ENCODE results near the gene GSK3B.

Gene GSK3B

DNA sequence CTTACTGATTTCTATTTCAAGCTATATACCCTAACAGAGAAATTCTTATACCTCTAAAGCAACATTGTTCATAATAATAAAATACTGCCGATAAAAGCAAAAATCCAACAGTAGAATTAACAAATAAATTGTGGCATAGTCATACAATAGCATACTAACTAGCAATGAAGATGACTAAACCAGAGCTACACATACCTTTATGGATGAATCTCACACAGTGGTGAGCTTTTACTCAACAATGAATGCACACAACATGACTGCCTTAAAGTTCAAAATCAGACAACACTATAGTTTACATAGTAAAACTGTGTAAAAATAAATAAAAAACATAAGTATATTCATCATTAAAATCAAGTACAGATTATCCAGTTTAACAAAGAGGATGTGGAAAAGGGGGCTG, 213.3 kb downstream of the GSK3B start:
- DNase-seq (ENCODE audit: low read depth): no peak

DNA sequence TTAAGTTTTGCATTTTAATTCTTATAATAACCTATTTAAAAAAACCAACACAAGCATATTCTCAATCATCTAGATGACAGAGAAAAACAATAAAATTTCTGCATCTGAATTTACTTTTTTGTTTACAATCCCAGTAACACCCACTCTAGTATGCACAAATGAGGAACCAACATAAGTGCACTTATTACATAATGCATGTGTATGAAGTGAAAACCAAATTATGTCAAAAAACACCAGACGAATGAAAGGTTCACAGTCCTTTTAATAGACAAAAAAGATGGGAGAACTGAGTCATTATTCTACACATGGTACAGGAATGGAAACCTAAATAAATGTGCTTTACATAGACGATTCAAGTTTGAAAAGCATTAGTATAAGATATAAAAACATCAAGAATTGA, 220.6 kb downstream of the GSK3B start:
- no peak for DNase-seq (ENCODE audit: low read depth)

DNA sequence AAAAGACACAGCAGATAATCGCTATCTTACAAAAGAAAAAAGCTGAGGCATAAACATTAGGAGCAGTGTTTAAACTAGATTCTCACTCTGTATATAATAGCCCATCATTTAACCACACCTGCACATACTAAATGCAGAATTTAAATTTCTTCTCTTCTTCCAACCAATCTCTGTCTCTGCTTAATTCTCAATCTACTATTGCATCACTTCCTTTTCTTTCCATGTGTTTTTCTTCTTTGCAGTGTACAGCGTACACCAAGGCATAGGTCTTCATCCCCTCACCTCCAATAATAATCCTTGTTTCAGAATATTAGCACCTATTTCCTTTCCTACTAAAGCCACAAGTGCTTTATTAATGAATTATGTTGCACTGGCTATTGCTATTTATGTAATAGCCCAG, 221.5 kb downstream of the GSK3B start:
- DNase-seq (ENCODE audit: low read depth): no peak

DNA sequence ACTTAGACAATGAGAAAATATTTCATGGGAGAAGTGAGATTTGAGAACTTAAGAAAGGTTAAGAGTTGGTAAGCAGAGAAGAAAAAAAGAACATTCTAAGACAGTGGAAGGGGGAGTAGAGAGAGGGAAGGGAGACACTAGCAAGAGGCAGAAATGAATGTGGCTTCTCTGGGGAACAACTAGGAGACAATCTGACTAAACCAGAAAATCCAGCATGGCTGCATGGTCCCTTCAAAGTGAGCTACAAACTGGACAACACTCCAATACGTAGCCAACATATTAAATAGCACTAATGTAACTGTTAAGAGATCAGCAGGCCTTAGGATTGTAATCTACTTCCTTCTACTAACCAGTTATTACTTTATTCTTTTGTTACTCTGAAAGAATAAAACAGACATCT, 222.7 kb downstream of the GSK3B start:
- DNase-seq (ENCODE audit: low read depth): no peak

DNA sequence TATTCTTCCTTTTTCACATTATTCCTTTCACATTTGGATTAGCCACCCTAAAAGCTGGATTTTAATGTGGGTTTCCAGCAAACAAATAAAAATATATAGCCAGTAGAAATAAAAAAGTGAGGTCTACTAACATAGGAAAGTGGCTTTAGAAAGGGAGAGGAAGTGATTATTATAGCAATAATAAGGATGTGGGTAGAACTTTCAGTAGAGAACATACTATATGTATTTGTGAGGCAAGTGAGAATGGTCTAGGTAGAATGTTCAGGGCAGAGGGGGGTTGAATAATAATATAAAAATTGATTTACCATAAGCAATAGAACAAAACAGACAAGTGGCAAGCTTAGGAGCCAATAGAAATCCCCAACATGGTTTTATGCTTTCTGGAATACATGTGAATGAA, 223.7 kb downstream of the GSK3B start:
- DNase-seq (ENCODE audit: low read depth): no peak

DNA sequence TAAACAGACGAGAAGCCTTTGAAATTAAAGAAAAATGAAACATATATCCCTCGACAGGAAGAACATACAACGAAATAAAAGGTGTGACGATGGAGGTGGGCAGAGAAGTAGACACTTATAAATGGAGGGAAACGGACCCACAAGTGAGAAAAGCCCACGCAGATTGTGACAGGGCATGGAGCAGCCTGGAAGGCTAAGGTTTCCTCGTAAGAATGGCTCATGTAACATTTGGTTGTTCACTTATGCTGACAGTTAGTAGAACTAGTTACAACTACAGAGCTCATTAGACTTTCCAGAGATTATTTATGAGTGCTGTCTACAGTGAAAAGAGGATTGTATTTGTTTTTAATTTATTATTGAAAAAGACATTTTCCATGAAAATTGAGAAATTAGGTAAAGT, 229.8 kb downstream of the GSK3B start:
- no peak for DNase-seq (ENCODE audit: low read depth)

DNA sequence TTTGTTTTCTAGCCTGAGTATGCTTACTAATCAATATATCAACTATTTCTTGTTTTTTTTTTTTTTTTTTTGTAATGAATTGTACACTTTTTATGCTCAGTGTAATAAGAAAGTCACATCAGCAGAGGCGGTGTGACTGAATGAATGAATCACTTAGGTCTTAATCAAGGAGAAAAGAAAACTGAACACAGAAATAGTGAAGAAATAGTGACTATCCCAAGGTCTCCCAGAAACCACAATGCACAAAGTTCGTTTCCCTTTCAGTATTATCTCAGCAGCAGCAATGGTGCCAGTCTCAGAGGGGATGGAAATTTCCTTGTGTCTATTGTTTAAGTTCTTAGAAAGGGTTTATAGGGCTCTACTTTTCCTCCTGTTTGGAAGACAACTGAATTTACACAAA, 231.6 kb downstream of the GSK3B start:
- no peak for DNase-seq (ENCODE audit: low read depth)

DNA sequence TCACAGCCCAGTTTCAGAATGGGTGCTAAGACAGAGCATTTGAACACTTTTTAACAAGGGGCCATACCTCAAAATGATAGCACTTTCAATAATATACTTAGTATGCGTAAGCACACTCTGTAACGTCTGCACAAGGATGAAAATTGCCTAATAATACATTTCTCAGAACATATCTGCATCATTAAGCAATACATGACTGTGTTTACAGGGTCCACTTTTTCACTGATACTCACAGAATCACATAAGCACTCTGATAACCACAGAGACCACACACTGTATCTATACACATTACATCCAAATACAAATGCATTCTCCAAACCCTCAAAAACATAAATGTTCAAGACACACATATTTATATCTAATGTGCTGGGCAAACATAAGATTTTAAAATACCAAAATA, 232.6 kb downstream of the GSK3B start:
- no peak for DNase-seq (ENCODE audit: low read depth)

DNA sequence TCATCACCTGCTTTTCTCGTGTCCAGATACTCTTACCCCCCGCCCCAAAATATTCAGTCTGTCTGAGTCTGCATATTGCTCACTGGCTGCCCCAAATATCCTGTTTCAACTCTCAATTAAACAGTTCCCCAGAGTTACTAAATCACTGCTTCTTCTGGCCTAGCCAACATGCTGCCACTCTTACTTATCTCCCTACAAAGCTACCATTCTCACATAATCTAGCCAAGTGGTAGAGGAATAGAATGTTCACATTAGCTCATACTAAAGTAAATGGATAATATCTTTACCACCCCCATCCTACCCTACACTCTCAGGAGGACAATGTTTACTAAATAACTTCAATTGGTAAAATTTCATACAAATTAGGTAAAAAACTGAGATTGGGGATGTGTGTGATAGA, 234.5 kb downstream of the GSK3B start:
- DNase-seq (ENCODE audit: low read depth): no peak

DNA sequence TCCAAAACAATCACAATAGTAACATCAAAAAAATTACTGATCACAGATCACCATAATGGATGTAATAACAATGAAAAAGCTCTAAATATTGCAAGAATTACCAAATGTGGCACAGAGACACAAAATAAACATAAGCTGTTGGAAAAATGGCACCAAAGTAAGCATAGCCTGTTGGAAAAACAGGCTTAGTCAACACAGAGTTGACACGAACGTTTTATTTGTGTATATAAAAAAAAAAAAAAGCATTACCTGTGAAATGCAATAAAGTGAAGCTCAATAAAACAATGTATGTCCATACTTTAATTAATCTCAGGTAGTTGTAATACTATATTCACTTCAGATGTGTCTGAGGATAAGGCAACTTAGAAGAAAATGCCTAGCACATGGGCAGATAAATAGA, 235.3 kb downstream of the GSK3B start:
- no peak for DNase-seq (ENCODE audit: low read depth)

DNA sequence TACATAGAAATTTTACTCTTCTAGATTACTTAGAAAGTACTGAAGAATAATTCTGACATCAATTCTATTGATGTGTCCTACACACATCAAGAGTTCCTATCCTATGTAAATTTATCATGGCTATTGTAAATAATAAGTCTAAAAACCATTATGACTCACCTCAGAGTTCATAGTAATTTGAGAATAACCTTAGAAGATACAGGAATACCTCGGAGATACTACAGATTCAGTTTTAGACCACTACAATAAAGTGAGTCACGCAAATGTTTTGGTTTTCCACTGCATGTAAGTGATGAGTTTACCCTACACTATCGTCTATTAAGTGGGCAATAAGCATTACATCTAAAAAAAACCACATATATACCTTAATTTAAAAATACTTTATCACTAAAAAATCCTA, 237.6 kb downstream of the GSK3B start:
- no peak for DNase-seq (ENCODE audit: low read depth)

DNA sequence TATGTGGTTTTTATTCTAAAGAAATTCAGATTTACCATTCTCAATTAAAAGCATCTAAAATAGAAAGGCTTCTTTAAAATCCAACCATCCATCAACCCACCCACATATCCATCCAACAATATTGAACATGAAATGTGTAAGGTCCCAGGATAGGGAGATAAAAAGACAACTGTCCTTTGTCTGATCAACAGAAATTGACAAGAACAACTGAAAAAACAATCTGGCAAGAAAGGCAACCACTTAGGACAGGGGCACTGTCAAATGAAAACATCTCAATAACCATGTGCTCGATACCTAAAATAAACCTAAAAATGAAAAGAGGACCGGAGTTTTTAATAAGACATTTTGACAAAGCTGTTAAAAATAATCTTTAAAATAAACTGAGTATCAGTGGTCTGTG, 245.1 kb downstream of the GSK3B start:
- DNase-seq (ENCODE audit: low read depth): no peak

DNA sequence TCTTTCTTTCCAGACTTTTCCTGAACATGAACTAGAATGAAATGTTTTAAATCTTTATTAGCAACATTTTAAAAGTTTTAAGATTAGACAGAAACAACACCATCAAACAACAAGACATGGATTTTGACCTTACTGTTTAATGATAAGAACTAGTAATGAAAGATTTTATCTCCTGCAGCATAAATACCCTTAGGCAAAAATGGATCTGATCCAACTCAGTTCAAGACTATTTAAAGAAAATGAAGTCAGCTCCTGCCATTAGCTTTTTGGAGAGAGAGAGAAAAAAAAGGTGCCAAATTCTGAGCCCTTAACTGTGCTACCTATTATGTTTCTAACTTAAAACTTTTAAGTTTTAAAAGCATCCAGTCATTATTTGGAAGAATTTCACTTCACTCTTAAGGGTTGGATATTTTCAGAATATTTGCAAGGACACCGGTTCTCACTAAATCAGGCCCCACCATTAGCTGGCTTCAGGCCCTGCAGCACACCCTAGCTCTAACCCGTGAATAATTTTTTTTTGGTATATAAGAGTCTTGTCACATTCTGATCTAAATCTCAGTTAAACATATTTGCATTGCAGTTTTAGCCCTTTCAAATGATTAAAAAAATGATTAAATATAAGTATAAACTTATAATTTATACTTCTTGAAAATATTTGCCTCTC, 252.3 kb downstream of the GSK3B start:
- no peak for DNase-seq (ENCODE audit: low read depth)

DNA sequence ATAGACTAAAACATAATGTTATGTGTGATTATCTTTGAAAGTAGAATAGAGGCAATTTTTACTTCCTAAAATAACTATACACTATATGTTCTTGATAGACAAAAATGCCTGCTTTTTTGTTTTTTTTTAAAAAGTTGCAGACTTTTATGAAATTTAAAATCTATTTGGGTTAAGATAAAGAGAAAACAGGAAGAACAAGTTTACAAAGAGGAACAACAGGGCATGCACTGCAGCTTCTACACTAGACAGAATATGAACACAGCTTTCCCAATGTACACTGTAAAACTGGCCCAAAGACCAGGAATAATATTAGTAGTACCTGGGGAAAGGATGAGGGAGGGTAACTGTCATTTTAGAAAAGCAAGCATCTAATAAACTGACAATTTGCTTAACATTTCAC, 258.7 kb downstream of the GSK3B start:
- DNase-seq (ENCODE audit: low read depth): no peak

DNA sequence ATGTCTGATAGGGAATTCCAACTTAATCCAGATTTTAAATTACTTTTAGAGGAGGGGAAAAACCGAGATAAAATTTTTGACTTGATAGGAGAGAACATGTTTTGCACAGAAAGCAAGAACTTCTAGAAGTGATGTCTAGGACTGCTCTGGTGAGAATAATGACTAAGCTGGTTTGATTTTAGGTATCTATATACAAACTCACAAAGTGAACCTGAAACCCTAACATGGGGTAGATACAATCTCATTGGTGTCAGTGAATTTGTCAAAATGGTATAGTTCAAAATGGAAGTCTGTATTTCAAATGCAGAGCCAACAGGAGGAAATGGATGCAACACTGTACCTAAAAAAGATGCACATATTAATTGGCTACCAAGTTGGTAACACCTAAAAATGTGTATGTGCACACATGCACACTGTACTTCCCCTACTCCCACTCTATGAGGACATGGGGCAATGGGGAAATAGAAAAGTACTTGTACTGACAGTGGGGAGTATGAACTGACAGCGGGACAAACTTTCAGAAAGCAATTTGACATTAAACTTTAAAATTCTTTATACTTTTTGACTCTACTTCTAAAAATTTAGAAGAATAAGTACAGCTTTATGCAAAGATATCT, 259.4 kb downstream of the GSK3B start:
- DNase-seq (ENCODE audit: low read depth): no peak

DNA sequence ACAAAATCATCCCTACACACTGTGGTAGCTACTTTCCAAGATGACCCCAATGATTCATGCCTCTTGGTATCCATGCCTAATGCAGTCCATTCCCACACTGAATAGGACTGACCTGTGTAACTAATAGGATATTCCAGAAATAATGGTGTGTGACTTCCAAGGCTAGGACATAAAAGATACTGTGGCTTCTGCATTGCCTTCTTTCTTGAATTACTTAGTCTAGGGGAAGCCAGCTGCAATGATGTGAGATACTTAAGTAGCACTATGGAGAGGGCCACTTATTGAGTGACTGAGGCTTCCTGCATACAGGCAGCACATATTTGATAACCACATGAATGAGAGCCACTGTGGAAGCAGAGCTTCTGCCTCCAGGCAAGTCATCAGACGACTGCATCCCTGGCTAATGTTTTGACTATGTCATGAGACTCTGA, 262.3 kb downstream of the GSK3B start:
- no peak for DNase-seq (ENCODE audit: low read depth)

DNA sequence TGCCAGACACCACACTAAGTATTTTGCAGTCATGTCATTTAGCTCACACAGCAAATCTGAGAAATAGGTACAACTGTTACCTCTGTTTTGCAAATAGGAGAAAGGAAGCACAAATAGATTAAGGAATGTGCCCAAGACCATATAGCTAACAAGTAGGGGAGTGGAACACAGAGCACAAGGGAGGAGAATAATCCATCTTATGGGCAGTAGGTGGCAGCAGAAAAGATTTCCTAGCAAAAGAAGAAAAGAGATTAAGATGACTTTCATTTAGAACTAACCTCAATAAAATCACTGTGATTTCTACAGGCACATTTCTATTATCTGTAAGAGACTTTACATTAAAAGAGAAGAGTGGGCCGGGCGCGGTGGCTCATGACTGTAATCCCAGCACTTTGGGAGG, 263.2 kb downstream of the GSK3B start:
- no peak for DNase-seq (ENCODE audit: low read depth)

DNA sequence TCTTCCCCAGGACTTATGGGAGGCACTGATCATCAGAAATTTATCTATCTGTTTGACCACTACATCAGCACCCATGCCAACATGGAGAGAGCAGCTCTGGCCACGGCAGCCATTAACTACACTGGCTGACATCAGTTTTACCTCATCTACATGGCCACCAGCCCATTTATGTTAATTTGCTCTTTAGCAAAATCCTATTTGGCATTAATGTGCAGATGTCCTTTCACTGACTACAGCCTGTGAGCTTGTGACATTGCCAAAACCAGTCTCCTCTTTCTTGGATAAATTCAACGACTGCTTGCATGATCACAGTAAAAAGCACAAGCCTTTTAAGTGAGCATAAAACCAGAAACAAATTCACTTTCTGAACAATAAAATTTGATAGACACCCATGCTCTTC, 264.8 kb downstream of the GSK3B start:
- no peak for DNase-seq (ENCODE audit: low read depth)

DNA sequence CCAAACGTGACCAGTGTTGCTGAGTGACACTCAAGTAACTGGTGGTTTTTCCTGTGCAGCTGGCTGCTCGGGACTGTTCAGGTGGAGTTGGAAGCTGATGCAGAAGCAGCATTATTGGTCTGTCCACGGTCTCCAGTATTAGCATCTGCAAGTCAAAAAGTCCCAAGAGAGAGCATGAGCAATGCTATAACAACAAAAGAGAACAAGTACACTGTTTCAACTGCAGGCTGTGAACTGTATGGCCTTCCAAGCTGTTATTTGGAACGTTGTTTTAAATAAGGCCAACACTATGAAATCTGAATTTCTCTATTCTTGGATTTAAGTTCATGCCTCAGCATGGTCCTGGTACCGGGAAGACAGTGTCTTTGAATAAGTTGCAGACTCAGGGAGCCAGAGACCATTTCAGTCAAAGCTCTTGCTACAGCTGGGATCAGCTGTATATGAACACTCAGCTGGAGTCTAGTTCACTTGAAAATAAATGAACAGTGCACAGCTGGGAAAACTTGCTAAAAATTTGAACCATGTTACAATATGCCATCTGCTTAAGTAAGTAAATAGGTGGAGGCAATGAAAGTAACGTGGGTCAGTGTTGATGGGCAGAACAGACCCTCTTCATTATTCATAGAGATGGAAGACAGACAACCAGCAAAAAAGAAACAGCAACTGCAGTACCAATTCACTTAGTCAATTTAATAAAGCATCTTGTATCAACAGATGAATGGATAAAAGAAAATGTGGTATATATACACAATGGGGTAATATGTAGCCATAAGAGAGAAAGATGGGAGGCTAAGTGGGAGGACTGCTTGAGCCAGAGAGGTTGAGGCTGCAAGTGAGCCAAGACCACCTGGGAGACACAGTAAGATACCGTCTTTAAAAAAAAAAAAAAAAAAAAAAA, 267.3 kb downstream of the GSK3B start:
- DNase-seq (ENCODE audit: low read depth): no peak

DNA sequence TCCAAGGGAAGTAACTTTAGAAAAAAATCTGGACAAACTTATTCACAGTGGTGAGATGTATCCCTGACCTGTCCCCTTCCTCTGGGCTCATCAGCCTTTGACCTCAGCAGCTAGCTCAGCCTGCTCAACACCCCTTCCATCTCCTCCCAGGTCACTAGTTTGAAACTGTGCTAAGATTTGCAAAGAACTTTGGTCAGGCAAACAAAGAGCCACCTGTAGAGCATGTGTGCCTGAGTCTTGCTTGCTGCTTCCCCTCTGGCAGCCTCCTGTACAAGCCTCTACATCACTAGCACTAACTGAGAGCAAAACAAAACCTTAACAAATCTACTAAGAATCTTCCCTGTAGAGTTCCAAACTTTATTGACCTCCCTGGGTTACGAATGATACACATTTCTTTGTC, 268.4 kb downstream of the GSK3B start:
- DNase-seq (ENCODE audit: low read depth): no peak

DNA sequence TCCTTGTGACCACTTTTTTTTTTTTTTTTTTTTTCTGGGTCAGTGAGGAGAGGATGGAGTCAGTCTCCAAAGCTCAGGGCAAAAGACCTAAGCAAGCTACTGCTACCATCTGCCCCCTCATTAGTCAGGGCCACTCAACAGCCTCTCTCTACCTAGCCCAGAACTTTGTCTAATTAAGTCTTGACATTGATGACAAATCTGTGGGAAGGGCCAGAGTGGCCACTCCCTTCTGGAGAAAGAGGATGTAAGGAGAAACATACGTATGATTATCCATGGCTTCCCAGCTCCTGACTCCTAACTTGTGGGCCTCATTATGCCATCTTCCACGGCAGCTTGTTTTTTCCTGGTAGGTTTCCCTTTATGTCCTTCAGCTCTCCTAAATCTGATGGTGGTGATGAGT, 274.4 kb downstream of the GSK3B start:
- DNase-seq (ENCODE audit: low read depth): no peak

DNA sequence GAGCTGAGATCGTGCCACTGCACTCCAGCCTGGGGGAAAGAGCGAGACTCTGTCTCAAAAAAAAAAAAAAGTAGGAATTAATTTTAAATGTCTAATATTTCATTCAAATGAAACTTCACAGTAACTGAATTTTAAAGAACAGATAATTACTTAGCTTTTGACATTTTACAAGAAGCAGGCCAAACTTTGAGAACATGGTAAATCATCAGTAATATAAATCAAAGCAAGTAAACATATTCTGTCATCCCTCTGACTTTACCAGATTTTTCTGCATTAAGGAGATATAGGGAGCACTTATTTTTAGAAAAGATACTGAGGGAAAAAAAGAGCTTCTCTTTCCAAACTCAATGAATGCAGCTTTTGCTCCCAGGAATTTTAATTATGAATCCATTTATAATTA, 275.3 kb downstream of the GSK3B start:
- DNase-seq (ENCODE audit: low read depth): no peak

All from activated T-cell treated with anti-CD3 and anti-CD28 coated beads for 1 hour (primary cell).